SK-MEL-5 (cell line): Measurements from ENCODE around the gene TNFAIP8L3. TPM values are rescaled to one million over a fixed set of nuclear protein-coding genes. Genes with fewer than 3 reads are reported as not detected.

Source experiments
- total RNA-seq: library from RNA; depleted of rRNA; stranded (reverse); fragments of >200 nt; shearing (Covaris generic); gene quantifications from 2 replicates; pipeline ENCODE4 v1.2.3, GENCODE V29; 2014; rRNA removed

Gene TNFAIP8L3
- total RNA-seq, 1 experiment from 2014 or later: not detected

Other genes starting within 250 kb of the TNFAIP8L3 start
- gene AP4E1, start 186.2 kb downstream of the TNFAIP8L3 start, total RNA-seq: 7.3 and 7.8 TPM in 2 replicates
- 0.13 TPM in 1 of 2 replicates, not detected in the other for gene CYP19A1, start 243.7 kb upstream of the TNFAIP8L3 start, total RNA-seq
- not detected in 2 replicates for gene GLDN, start 246.7 kb upstream of the TNFAIP8L3 start, total RNA-seq